Left lung (tissue), 10 donors: ENCODE data around the gene ZDHHC19. TPM values are rescaled to one million over a fixed set of nuclear protein-coding genes. Genes with fewer than 3 reads are reported as not detected.

ENCODE experiments used
- ATAC-seq: fragments of 200-7000 bp; cut with Tn5 transposase; one replicate; pipeline ENCODE4 v1.9.1; 2020; ENCODE audit warnings: moderate library complexity
- DNase-seq, 4 donors: peaks; one replicate each; pipeline ENCODE4 v3.0.0-alpha.2; 2013 to 2020
- H3K27ac ChIP-seq, 2 donors: fragments of 200-600 bp; sonication (generic) in 1 of 2; one replicate each; pipeline versions ENCODE4 v1.5.0 to v1.8.0; 2020 to 2021
- H3K27me3 ChIP-seq, 2 donors: fragments of 200-600 bp; sonication (generic) in 1 of 2; one replicate each; pipeline versions ENCODE4 v1.5.0 to v1.8.0; 2020 to 2021
- H3K36me3 ChIP-seq, 2 donors: fragments of 200-600 bp; sonication (generic) in 1 of 2; one replicate each; pipeline versions ENCODE4 v1.5.0 to v1.8.0; 2020 to 2021
- H3K4me1 ChIP-seq, 2 donors: fragments of 200-600 bp; one replicate each; pipeline ENCODE4 v1.8.0; 2021
- H3K4me3 ChIP-seq, 2 donors: fragments of 200-600 bp; sonication (generic) in 1 of 2; one replicate each; pipeline versions ENCODE4 v1.5.0 to v1.8.0; 2020 to 2021; ENCODE audit warnings: mild to moderate bottlenecking in 1 of 2
- H3K9me3 ChIP-seq, 2 donors: fragments of 200-600 bp; sonication (generic) in 1 of 2; one replicate each; pipeline versions ENCODE4 v1.5.0 to v1.8.0; 2020 to 2021
- CTCF ChIP-seq, 2 donors: fragments of 200-600 bp; sonication (generic) in 1 of 2; IDR thresholded peaks; one replicate each; pipeline versions ENCODE4 v1.5.0 to v1.8.0; 2021; ENCODE audit warnings: antibody characterized with exemption in 2 of 2
- intact Hi-C, 2 donors: fragments of 100-400 bp; cut with DNase I; formaldehyde crosslinking; loops; one replicate each; pipeline versions ENCODE4 v1.11.2 to v1.14.2; 2022
- polyA plus RNA-seq, 6 donors: library from polyadenylated mRNA; unstranded; fragments of 120-200 nt; gene quantifications; one replicate each; pipeline ENCODE4 v1.2.1, GENCODE V29; 2013; ENCODE audit not compliant: insufficient read length in 6 of 6
- total RNA-seq, 2 donors: library from RNA; stranded (reverse); fragmentation: NEBNext Ultra II Directional; extraction: Animal tissue kit (Norgen Biotek cat#: 25700); gene quantifications; one replicate each; pipeline ENCODE4 v1.2.1, GENCODE V29; 2021
- donor health status: DM: no; HTN: yes; CAD: no.
- donor health status: DM: no; HTN: no; CAD: no.

ZDHHC19 gene
- total and polyA plus RNA-seq, 8 donors, result 0.20 to 8.8 (median 0.48) TPM; not detected in 3

- H3K9me3 ChIP-seq, result no peaks in the 10 kb centered on the region
- no peak overlapping the region for H3K4me3 ChIP-seq
- H3K4me1 ChIP-seq, result peaks cover 0 to 21% of the 10 kb centered on the region in 2 donors
- ATAC-seq (peak; percentile 74), DNase-seq (peak in 1 of 4 donors; percentile 80)
- TF ChIP-seq CTCF (IDR thresholded peaks at IDR 0.05), result no peak
- peak overlapping the region in 1 of 2 donors; percentile 77 for H3K27ac ChIP-seq
- intact Hi-C loops, result no loop called here
- H3K36me3 ChIP-seq, result no peaks in the 10 kb centered on the region
- H3K27me3 ChIP-seq, result no peaks in the 10 kb centered on the region
These were observed 31.6 kb downstream of the ZDHHC19 start for GRCh38 chr3:196179380-196180308.

- no peak overlapping the region for H3K4me3 ChIP-seq
- no peak for ATAC-seq
- peaks cover 0 to 21% of the 10 kb centered on the region in 2 donors for H3K4me1 ChIP-seq
- no peak for DNase-seq
- no peak for TF ChIP-seq CTCF (IDR thresholded peaks at IDR 0.05)
- H3K27ac ChIP-seq, result peak overlapping the region in 1 of 2 donors; percentile 77
- H3K9me3 ChIP-seq, result no peaks in the 10 kb centered on the region
- no peaks in the 10 kb centered on the region for H3K36me3 ChIP-seq
- intact Hi-C loops, result no loop called here
- no peaks in the 10 kb centered on the region for H3K27me3 ChIP-seq
These were observed 32.2 kb downstream of the ZDHHC19 start for GRCh38 chr3:196178993-196179379.

- intact Hi-C loops, result no loop called here
These were observed 33.2 kb downstream of the ZDHHC19 start for GRCh38 chr3:196177967-196178366.

GRCh38 chr3:196177567-196177966 lies 33.6 kb downstream of the ZDHHC19 start:
- Histone ChIP-seq H3K27me3 (no peaks in the 10 kb centered on the region), H3K4me3 (no peak overlapping the region), H3K36me3 (no peaks in the 10 kb centered on the region), H3K4me1 (peaks cover 0 to 21% of the 10 kb centered on the region in 2 donors), H3K9me3 (no peaks in the 10 kb centered on the region), H3K27ac (no peak overlapping the region)
- ATAC-seq (no peak), DNase-seq (peak in 1 of 4 donors; percentile 54)
- intact Hi-C loops, result no loop called here
- no peak for TF ChIP-seq CTCF (IDR thresholded peaks at IDR 0.05)

More at GRCh38 chr3:196177967-196178366, 33.2 kb downstream of the ZDHHC19 start:
- no peak overlapping the region for H3K27ac ChIP-seq
- peak in 1 of 4 donors; percentile 10 for DNase-seq
- no peaks in the 10 kb centered on the region for H3K36me3 ChIP-seq
- H3K9me3 ChIP-seq, result no peaks in the 10 kb centered on the region
- no peak overlapping the region for H3K4me3 ChIP-seq
- H3K27me3 ChIP-seq, result no peaks in the 10 kb centered on the region
- no peak for TF ChIP-seq CTCF (IDR thresholded peaks at IDR 0.05)
- peaks cover 0 to 21% of the 10 kb centered on the region in 2 donors for H3K4me1 ChIP-seq
- peak; percentile 42 for ATAC-seq

- intact Hi-C loops, result no loop called here
- ATAC-seq, result peak; percentile 20
- TF ChIP-seq CTCF (IDR thresholded peaks at IDR 0.05), result no peak
These were observed 35.5 kb downstream of the ZDHHC19 start for GRCh38 chr3:196175722-196176121.

More at GRCh38 chr3:196175722-196176121, 35.5 kb downstream of the ZDHHC19 start:
- Histone ChIP-seq H3K27me3 (no peaks in the 10 kb centered on the region), H3K36me3 (no peaks in the 10 kb centered on the region), H3K4me3 (no peak overlapping the region), H3K27ac (no peak overlapping the region), H3K4me1 (peaks cover 0 to 28% of the 10 kb centered on the region in 2 donors), H3K9me3 (no peaks in the 10 kb centered on the region)
- DNase-seq, result peak in 1 of 4 donors; percentile 61
